Panc1 (cell line): Measurements from ENCODE around the gene EMC6. TPM values are rescaled to one million over a fixed set of nuclear protein-coding genes. Genes with fewer than 3 reads are reported as not detected.

ENCODE experiments used
- ATAC-seq: fragments of 200-7000 bp; cut with Tn5 transposase; 2 replicates; pipeline ENCODE4 v1.9.1; 2020; ENCODE audit warnings: mild to moderate bottlenecking, moderate library complexity
- BruUV-seq: library from RNA; stranded (reverse); fragments of 400-500 nt; replicated peaks from 2 replicates; lab custom pipeline; 2021; lab: Mats Ljungman, UMichigan
- CTCF ChIA-PET: fragments of 300-600 bp; sonication (Branson Sonifier 250); formaldehyde crosslinking; loops from one replicate; lab custom pipeline; 2022; ENCODE audit warnings: antibody characterized with exemption; lab: Charles Lee
- POLR2A ChIA-PET: fragments of 300-600 bp; sonication (Branson Sonifier 250); formaldehyde crosslinking; loops from one replicate; lab custom pipeline; 2022; ENCODE audit warnings: antibody characterized with exemption; lab: Charles Lee
- DNase-seq: peaks from one replicate; pipeline ENCODE4 v3.0.0-alpha.2; 2010; ENCODE audit warnings: low read depth, low spot score
- H3K27ac ChIP-seq: 2 replicates; pipeline ENCODE4 v1.5.1; 2011; ENCODE audit warnings: mild to moderate bottlenecking, low read length, inconsistent platforms
- H3K27me3 ChIP-seq: fragments of 200-500 bp; sonication (Bioruptor generic); 2 replicates; pipeline ENCODE4 v1.6.0; 2014; ENCODE audit warnings: low read length, inconsistent platforms; ENCODE audit not compliant: control insufficient read depth, insufficient read depth
- H3K36me3 ChIP-seq: fragments of 200-500 bp; sonication (Bioruptor generic); 2 replicates; pipeline ENCODE4 v1.5.1; 2014; ENCODE audit warnings: inconsistent platforms, mild to moderate bottlenecking, low read length, moderate library complexity; ENCODE audit not compliant: control insufficient read depth, insufficient read depth
- H3K4me1 ChIP-seq: 2 replicates; pipeline ENCODE4 v1.5.1; 2011; ENCODE audit warnings: inconsistent platforms, mild to moderate bottlenecking, low read length, moderate library complexity; ENCODE audit not compliant: control insufficient read depth, insufficient read depth
- H3K4me3 ChIP-seq, 2 experiments: 2 replicates each; pipeline ENCODE4 v1.5.1; 2011 to 2012; ENCODE audit warnings: low read depth in 2 of 2, low read length in 2 of 2, mild to moderate bottlenecking in 2 of 2, inconsistent platforms in 1 of 2, moderate library complexity in 1 of 2
- H3K9me3 ChIP-seq: fragments of 200-500 bp; sonication (Bioruptor generic); 2 replicates; pipeline ENCODE4 v1.5.1; 2014; ENCODE audit warnings: low read depth, mild to moderate bottlenecking, inconsistent platforms, low read length, moderate library complexity; ENCODE audit not compliant: control insufficient read depth, insufficient read depth
- CTCF ChIP-seq: fragments of 450-650 bp; IDR thresholded peaks from 2 replicates; pipeline ENCODE4 v1.5.1; 2017; ENCODE audit warnings: mild to moderate bottlenecking
- POLR2AphosphoS5 ChIP-seq: IDR thresholded peaks from 2 replicates; pipeline ENCODE4 v1.6.1; 2012; ENCODE audit warnings: mild to moderate bottlenecking, low read depth, low read length, moderate library complexity
- SIN3A ChIP-seq: IDR thresholded peaks from 2 replicates; pipeline ENCODE4 v1.6.1; 2012; ENCODE audit warnings: low read depth, mild to moderate bottlenecking, low read length, moderate library complexity, borderline replicate concordance; ENCODE audit not compliant: insufficient read depth
- TCF7L2 ChIP-seq: IDR thresholded peaks from 2 replicates; pipeline ENCODE4 v1.6.1; 2011; ENCODE audit warnings: mild to moderate bottlenecking, low read depth, low read length, inconsistent platforms
- in situ Hi-C: cut with HindIII; loops from 2 replicates; pipeline ENCODE4 v1.10.0; 2016; ENCODE audit warnings: low sequenced_read_pairs, low pct_unique_long_range_greater_than_20kb
- intact Hi-C: fragments of 100-400 bp; cut with micrococcal nuclease; formaldehyde crosslinking; loops from one replicate; pipeline ENCODE4 v1.10.0; 2022; ENCODE audit not compliant: unreplicated experiment
- total RNA-seq: library from RNA; stranded (reverse); gene quantifications from one replicate; pipeline ENCODE4 v1.2.1, GENCODE V29; 2021; ENCODE audit not compliant: unreplicated experiment
- TF ChIP-seq, protein P1 (sequence below), 2 experiments: IDR thresholded peaks; 2 replicates each; pipeline ENCODE4 v1.6.1; 2011 to 2012; ENCODE audit warnings: low read depth in 2 of 2, control low read depth in 1 of 2, low read length in 1 of 2, mild to moderate bottlenecking in 1 of 2, moderate library complexity in 1 of 2; ENCODE audit not compliant: insufficient read depth in 1 of 2

The EMC6 gene
- total RNA-seq, 1 experiment from 2014 or later: 65.9 TPM

GRCh38 chr17:3656353-3656752 lies 12.3 kb upstream of the EMC6 start:
- TF ChIP-seq TCF7L2 (no peak), CTCF (no peak), SIN3A (no peak), POLR2AphosphoS5 (no peak)
- TF ChIP-seq, protein P1, sequence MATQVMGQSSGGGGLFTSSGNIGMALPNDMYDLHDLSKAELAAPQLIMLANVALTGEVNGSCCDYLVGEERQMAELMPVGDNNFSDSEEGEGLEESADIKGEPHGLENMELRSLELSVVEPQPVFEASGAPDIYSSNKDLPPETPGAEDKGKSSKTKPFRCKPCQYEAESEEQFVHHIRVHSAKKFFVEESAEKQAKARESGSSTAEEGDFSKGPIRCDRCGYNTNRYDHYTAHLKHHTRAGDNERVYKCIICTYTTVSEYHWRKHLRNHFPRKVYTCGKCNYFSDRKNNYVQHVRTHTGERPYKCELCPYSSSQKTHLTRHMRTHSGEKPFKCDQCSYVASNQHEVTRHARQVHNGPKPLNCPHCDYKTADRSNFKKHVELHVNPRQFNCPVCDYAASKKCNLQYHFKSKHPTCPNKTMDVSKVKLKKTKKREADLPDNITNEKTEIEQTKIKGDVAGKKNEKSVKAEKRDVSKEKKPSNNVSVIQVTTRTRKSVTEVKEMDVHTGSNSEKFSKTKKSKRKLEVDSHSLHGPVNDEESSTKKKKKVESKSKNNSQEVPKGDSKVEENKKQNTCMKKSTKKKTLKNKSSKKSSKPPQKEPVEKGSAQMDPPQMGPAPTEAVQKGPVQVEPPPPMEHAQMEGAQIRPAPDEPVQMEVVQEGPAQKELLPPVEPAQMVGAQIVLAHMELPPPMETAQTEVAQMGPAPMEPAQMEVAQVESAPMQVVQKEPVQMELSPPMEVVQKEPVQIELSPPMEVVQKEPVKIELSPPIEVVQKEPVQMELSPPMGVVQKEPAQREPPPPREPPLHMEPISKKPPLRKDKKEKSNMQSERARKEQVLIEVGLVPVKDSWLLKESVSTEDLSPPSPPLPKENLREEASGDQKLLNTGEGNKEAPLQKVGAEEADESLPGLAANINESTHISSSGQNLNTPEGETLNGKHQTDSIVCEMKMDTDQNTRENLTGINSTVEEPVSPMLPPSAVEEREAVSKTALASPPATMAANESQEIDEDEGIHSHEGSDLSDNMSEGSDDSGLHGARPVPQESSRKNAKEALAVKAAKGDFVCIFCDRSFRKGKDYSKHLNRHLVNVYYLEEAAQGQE (IDR thresholded peaks at IDR 0.05; ENCODE audit: insufficient read depth in 1 of 2, low read depth in 2 of 2, low read length in 1 of 2): no peak
- H3K36me3 ChIP-seq: no peaks in the 10 kb centered on the region
- intact Hi-C loops: no loop called here
- ChIA-PET POLR2A (interaction anchor here (0.6 kb wide), 1 partner anchor 463 kb away, joined by 3 read pairs; no protein-coding TSS in a partner anchor), CTCF (no interaction called here)
- peaks cover 18% of the 10 kb centered on the region for H3K4me1 ChIP-seq
- no peak overlapping the region for H3K4me3 ChIP-seq
- H3K27ac ChIP-seq: no peak overlapping the region
- in situ Hi-C loops: no loop called here
- DNase-seq (no peak), ATAC-seq (no peak)
- H3K9me3 ChIP-seq: no peaks in the 10 kb centered on the region
- H3K27me3 ChIP-seq: no peaks in the 10 kb centered on the region
- BruUV-seq: no TSS peak

GRCh38 chr17:3656755-3657587 lies 11.6 kb upstream of the EMC6 start:
- Histone ChIP-seq H3K4me3 (no peak overlapping the region), H3K27me3 (no peaks in the 10 kb centered on the region), H3K4me1 (peaks cover 18% of the 10 kb centered on the region), H3K27ac (no peak overlapping the region), H3K36me3 (no peaks in the 10 kb centered on the region), H3K9me3 (no peaks in the 10 kb centered on the region)
- ATAC-seq (no peak), DNase-seq (no peak)
- intact Hi-C loops: no loop called here
- TF ChIP-seq SIN3A (no peak), POLR2AphosphoS5 (no peak), CTCF (no peak), TCF7L2 (no peak)
- TF ChIP-seq, protein P1 (IDR thresholded peaks at IDR 0.05; ENCODE audit: insufficient read depth in 1 of 2, low read depth in 2 of 2, low read length in 1 of 2): no peak
- in situ Hi-C loops: no loop called here
- POLR2A ChIA-PET: interaction anchor here (0.6 to 1.0 kb wide), 2 partner anchors 21 to 464 kb away, joined by 3 read pairs; partner anchors contain the start of genes CTNS and SHPK
- CTCF ChIA-PET: no interaction called here
- no TSS peak for BruUV-seq
